ENCODE results near the gene PTPN4.

The PTPN4 gene

GRCh38 chr2:119746836-119747686 lies 12.7 kb upstream of the PTPN4 start:
- no peaks in the 10 kb centered on the region for H3K79me2 ChIP-seq (ENCODE audit: insufficient read depth, low read length)
- no peaks in the 10 kb centered on the region for H3K9me3 ChIP-seq (ENCODE audit: insufficient read depth, low read depth, low read length)
- H3K9me2 ChIP-seq (replicated peaks; ENCODE audit: low read depth, low read length), result no peaks in the 10 kb centered on the region
- H3K4me1 ChIP-seq (ENCODE audit: insufficient read depth, low read length, poor library complexity, severe bottlenecking), result no peaks in the 10 kb centered on the region
- H4K20me1 ChIP-seq (ENCODE audit: insufficient read depth, low read length, poor library complexity, severe bottlenecking), result no peaks in the 10 kb centered on the region
- H2AFZ ChIP-seq (ENCODE audit: low read length), result no peak overlapping the region
- H3K27me3 ChIP-seq (ENCODE audit: insufficient read depth, low read length, poor library complexity, severe bottlenecking), result no peaks in the 10 kb centered on the region
- H3K36me3 ChIP-seq (ENCODE audit: insufficient read depth, low read length), result no peaks in the 10 kb centered on the region
- no peaks in the 10 kb centered on the region for H3F3A ChIP-seq (ENCODE audit: low read depth)
- no peak overlapping the region for H3K4me3 ChIP-seq (ENCODE audit: low read length, poor library complexity, severe bottlenecking)
- TF ChIP-seq CTCF (conservative IDR thresholded peaks at IDR 0.05; ENCODE audit: low read length) (no peak), EZH2phosphoT487 (IDR thresholded peaks at IDR 0.05; ENCODE audit: borderline replicate concordance) (no peak)
- H3K9ac ChIP-seq (ENCODE audit: low read depth, low read length, poor library complexity, severe bottlenecking), result no peak overlapping the region
- H3K4me2 ChIP-seq (ENCODE audit: low read depth, low read length, poor library complexity, severe bottlenecking), result no peak overlapping the region

- H3K9me2 ChIP-seq (replicated peaks; ENCODE audit: low read depth, low read length), result no peaks in the 10 kb centered on the region
- no peaks in the 10 kb centered on the region for H3K79me2 ChIP-seq (ENCODE audit: insufficient read depth, low read length)
- H3F3A ChIP-seq (ENCODE audit: low read depth), result no peaks in the 10 kb centered on the region
- H3K9me3 ChIP-seq (ENCODE audit: insufficient read depth, low read depth, low read length), result no peaks in the 10 kb centered on the region
- TF ChIP-seq EZH2phosphoT487 (IDR thresholded peaks at IDR 0.05; ENCODE audit: borderline replicate concordance) (no peak), CTCF (conservative IDR thresholded peaks at IDR 0.05; ENCODE audit: low read length) (no peak)
- H3K4me1 ChIP-seq (ENCODE audit: insufficient read depth, low read length, poor library complexity, severe bottlenecking), result no peaks in the 10 kb centered on the region
- no peaks in the 10 kb centered on the region for H3K36me3 ChIP-seq (ENCODE audit: insufficient read depth, low read length)
- H4K20me1 ChIP-seq (ENCODE audit: insufficient read depth, low read length, poor library complexity, severe bottlenecking), result no peaks in the 10 kb centered on the region
- H3K9ac ChIP-seq (ENCODE audit: low read depth, low read length, poor library complexity, severe bottlenecking), result no peak overlapping the region
- no peaks in the 10 kb centered on the region for H3K27me3 ChIP-seq (ENCODE audit: insufficient read depth, low read length, poor library complexity, severe bottlenecking)
- no peak overlapping the region for H3K4me2 ChIP-seq (ENCODE audit: low read depth, low read length, poor library complexity, severe bottlenecking)
- no peak overlapping the region for H3K4me3 ChIP-seq (ENCODE audit: low read length, poor library complexity, severe bottlenecking)
- no peak overlapping the region for H2AFZ ChIP-seq (ENCODE audit: low read length)
These were observed 11.6 kb upstream of the PTPN4 start for GRCh38 chr2:119748135-119748534.

GRCh38 chr2:119749477-119750012 lies 10.2 kb upstream of the PTPN4 start:
- Histone ChIP-seq H3K9ac (ENCODE audit: low read depth, low read length, poor library complexity, severe bottlenecking) (no peak overlapping the region), H3K4me1 (ENCODE audit: insufficient read depth, low read length, poor library complexity, severe bottlenecking) (no peaks in the 10 kb centered on the region), H3K79me2 (ENCODE audit: insufficient read depth, low read length) (no peaks in the 10 kb centered on the region), H3K4me3 (ENCODE audit: low read length, poor library complexity, severe bottlenecking) (no peak overlapping the region), H4K20me1 (ENCODE audit: insufficient read depth, low read length, poor library complexity, severe bottlenecking) (no peaks in the 10 kb centered on the region), H3K9me3 (ENCODE audit: insufficient read depth, low read depth, low read length) (no peaks in the 10 kb centered on the region), H3K4me2 (ENCODE audit: low read depth, low read length, poor library complexity, severe bottlenecking) (no peak overlapping the region), H2AFZ (ENCODE audit: low read length) (no peak overlapping the region), H3K9me2 (replicated peaks; ENCODE audit: low read depth, low read length) (no peaks in the 10 kb centered on the region), H3K36me3 (ENCODE audit: insufficient read depth, low read length) (no peaks in the 10 kb centered on the region), H3F3A (ENCODE audit: low read depth) (no peaks in the 10 kb centered on the region), H3K27me3 (ENCODE audit: insufficient read depth, low read length, poor library complexity, severe bottlenecking) (no peaks in the 10 kb centered on the region)
- no peak for TF ChIP-seq EZH2phosphoT487 (IDR thresholded peaks at IDR 0.05; ENCODE audit: borderline replicate concordance)
- TF ChIP-seq CTCF (conservative IDR thresholded peaks at IDR 0.05; ENCODE audit: low read length), result no peak

Data from Loucy (cell line).